ENCODE data around the gene GRXCR2.

DNA sequence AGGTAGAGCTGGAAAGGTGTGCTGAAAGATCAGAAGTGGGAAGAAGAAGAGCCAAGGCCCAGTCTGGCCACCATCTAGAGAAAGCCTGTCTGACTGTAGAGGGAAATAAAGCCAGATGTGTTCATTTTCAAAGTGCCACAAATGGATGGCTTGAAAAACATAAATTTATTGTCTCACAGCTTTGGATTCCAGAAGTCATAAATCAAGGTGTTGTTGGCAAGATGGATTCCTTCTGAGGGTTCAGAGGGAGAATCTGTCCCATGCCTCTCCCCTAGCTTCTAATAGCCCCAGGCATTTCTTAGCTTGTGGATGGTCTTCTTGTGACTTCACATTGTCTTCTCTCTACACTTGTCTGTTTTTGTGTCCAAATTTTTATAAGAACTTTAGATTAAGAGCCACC is 31.5 kb downstream of the GRXCR2 start:
- TF ChIP-seq POLR2A (IDR thresholded peaks at IDR 0.05; ENCODE audit: borderline replicate concordance, extremely low read depth, insufficient read depth, insufficient read length) = no peak
- TF ChIP-seq, protein P1, sequence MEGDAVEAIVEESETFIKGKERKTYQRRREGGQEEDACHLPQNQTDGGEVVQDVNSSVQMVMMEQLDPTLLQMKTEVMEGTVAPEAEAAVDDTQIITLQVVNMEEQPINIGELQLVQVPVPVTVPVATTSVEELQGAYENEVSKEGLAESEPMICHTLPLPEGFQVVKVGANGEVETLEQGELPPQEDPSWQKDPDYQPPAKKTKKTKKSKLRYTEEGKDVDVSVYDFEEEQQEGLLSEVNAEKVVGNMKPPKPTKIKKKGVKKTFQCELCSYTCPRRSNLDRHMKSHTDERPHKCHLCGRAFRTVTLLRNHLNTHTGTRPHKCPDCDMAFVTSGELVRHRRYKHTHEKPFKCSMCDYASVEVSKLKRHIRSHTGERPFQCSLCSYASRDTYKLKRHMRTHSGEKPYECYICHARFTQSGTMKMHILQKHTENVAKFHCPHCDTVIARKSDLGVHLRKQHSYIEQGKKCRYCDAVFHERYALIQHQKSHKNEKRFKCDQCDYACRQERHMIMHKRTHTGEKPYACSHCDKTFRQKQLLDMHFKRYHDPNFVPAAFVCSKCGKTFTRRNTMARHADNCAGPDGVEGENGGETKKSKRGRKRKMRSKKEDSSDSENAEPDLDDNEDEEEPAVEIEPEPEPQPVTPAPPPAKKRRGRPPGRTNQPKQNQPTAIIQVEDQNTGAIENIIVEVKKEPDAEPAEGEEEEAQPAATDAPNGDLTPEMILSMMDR (IDR thresholded peaks at IDR 0.05 in 2 of 3, conservative IDR thresholded peaks at IDR 0.05 in 1 of 3; ENCODE audit: borderline replicate concordance in 1 of 3, insufficient read depth in 1 of 3, low read depth in 2 of 3, low read length in 2 of 3) = no peak
- no peak for TF ChIP-seq CEBPB (IDR thresholded peaks at IDR 0.05; ENCODE audit: low read depth)
- no peak for TF ChIP-seq SRF (IDR thresholded peaks at IDR 0.05; ENCODE audit: low read depth)

All from HCT116 (cell line).